ENCODE results near the gene SIX2.

The SIX2 gene

GRCh38 chr2:45020439-45020838, 11.2 kb upstream of the SIX2 start:
- DNase-seq (ENCODE audit: low spot score) = no peak

GRCh38 chr2:45018023-45018422, 8.8 kb upstream of the SIX2 start:
- DNase-seq (ENCODE audit: low spot score) = no peak

GRCh38 chr2:45014831-45015230, 5.6 kb upstream of the SIX2 start:
- DNase-seq (ENCODE audit: low spot score) = no peak

- no peak for DNase-seq (ENCODE audit: low spot score)
Measured at GRCh38 chr2:45014016-45014702, 4.9 kb upstream of the SIX2 start.

- DNase-seq (ENCODE audit: low spot score) = no peak
Measured at GRCh38 chr2:45013229-45014015, 4.2 kb upstream of the SIX2 start.

- DNase-seq (ENCODE audit: low spot score) = no peak
Measured at GRCh38 chr2:45012733-45013132, 3.5 kb upstream of the SIX2 start.

- no peak for DNase-seq (ENCODE audit: low spot score)
Measured at GRCh38 chr2:45011621-45012602, 2.7 kb upstream of the SIX2 start.

- no peak for DNase-seq (ENCODE audit: low spot score)
Measured at GRCh38 chr2:45011121-45011520, 1.9 kb upstream of the SIX2 start.

- DNase-seq (ENCODE audit: low spot score) = no peak
Measured at GRCh38 chr2:45010702-45011012, 1.4 kb upstream of the SIX2 start.

- no peak for DNase-seq (ENCODE audit: low spot score)
Measured at GRCh38 chr2:45009928-45010701, 863 bp upstream of the SIX2 start.

- no peak for DNase-seq (ENCODE audit: low spot score)
Measured at GRCh38 chr2:45008296-45009129, 739 bp downstream of the SIX2 start.

- no peak for DNase-seq (ENCODE audit: low spot score)
Measured at GRCh38 chr2:45007961-45008295, 1.3 kb downstream of the SIX2 start.

- DNase-seq (ENCODE audit: low spot score) = no peak
Measured at GRCh38 chr2:45006942-45007287, 2.3 kb downstream of the SIX2 start.

- DNase-seq (ENCODE audit: low spot score) = no peak
Measured at GRCh38 chr2:45006041-45006941, 3.0 kb downstream of the SIX2 start.

- no peak for DNase-seq (ENCODE audit: low spot score)
Measured at GRCh38 chr2:45005261-45006002, 3.8 kb downstream of the SIX2 start.

GRCh38 chr2:45004562-45005191, 4.6 kb downstream of the SIX2 start:
- DNase-seq (ENCODE audit: low spot score) = no peak

GRCh38 chr2:45003579-45004551, 5.4 kb downstream of the SIX2 start:
- DNase-seq (ENCODE audit: low spot score) = no peak

GRCh38 chr2:45002686-45003085, 6.6 kb downstream of the SIX2 start:
- DNase-seq (ENCODE audit: low spot score) = no peak
